ENCODE results near the gene ATG4B.

DNA sequence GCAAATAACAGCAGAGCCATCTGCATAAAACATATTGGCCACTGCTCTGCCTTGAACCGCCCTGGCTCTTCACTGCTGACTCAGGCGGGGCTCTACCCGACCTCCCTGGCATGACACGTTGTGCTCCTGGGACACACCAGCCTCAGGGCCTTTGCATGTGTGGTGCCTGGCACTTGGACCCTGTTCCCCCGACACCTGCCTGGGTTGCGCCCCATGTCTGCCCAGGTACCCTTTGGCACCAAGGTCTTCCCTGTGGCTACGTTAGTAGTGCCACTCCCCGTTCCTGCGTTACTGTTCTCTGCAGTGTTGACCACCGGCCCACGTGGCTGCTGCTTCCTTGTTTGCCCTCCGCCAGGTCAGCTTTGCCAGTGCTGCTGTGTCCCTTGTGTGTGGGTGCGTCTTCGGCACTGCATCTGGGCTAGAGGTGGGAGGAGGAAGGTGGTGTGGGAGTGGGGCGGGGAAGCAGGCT lies 20.3 kb downstream of the ATG4B start:
- TF ChIP-seq POLR2A (IDR thresholded peaks at IDR 0.05): no peak
- TF ChIP-seq CTCF (IDR thresholded peaks at IDR 0.05): no peak
- no peak for TF ChIP-seq POLR2AphosphoS5 (IDR thresholded peaks at IDR 0.05)
